HK-2 (cell line): ENCODE data around the gene ADGRV1.
"Not testable (repeated sequence)": the region's sequence is repeated elsewhere in the genome, so short reads cannot be mapped to it uniquely, and the experiment has no call there.

Source experiments
- DNase-seq: peaks from one replicate; pipeline ENCODE4 v3.0.0-alpha.2; 2018; ENCODE audit not compliant: unreplicated experiment

Gene ADGRV1

GRCh38 chr5:90549729-90550275, 8.8 kb upstream of the ADGRV1 start:
- DNase-seq: no peak

GRCh38 chr5:90550963-90551362, 7.6 kb upstream of the ADGRV1 start:
- DNase-seq: no peak

GRCh38 chr5:90551376-90551775, 7.2 kb upstream of the ADGRV1 start:
- no peak for DNase-seq

GRCh38 chr5:90553711-90554110, 4.9 kb upstream of the ADGRV1 start:
- DNase-seq: no peak

DNA sequence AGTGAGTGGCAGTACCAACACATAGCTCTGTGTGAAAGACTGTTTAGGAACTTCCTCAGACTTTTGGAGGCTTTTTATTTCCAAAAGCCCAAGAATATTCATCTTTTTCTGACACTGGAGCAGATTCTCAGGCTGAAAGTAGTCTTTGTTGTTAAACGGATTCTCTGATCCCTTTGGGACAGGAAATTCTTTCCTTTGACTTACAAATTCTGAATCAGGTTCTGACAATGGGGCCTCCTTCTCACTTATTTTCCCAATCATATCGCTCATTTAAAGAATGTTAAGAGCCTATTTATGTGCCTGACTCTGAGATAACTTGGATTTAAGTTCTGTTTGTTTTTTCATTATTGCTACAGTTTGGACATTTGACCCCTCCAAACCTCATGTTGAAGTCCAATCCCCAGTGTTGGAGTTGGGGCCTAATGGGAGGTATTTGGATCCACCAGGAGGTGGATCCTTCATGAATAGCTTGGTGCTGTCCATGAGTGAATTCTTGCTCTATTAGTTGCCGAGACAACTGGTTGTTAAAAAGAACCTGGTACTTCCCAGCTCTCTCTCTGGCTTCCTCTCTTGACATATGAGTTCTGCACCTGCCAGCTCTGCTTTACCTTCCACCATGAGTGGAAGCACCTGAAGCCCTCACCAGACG, 4.1 kb upstream of the ADGRV1 start:
- DNase-seq: no peak

DNA sequence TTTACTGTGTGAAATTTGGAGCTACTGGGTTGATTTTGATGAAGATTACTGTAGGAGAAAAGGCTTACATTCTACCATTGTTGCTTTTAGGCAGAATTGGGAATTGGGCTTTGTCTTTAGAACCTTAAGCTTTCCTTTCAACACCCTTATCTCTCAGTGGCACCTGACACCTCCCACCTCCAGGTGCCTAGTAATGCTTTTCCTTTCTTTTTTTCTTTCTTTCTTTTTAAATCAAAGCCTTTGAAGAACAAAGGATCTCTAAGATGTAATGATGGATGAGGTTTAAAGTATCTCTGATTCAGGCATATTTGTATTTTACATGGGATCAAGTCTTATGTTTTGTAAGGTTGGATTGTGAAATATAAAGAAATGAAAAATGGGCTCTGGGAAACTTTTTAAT, 2.9 kb upstream of the ADGRV1 start:
- DNase-seq: no peak

- no peak for DNase-seq
These were observed 1.2 kb upstream of the ADGRV1 start for GRCh38 chr5:90557391-90557790.

DNA sequence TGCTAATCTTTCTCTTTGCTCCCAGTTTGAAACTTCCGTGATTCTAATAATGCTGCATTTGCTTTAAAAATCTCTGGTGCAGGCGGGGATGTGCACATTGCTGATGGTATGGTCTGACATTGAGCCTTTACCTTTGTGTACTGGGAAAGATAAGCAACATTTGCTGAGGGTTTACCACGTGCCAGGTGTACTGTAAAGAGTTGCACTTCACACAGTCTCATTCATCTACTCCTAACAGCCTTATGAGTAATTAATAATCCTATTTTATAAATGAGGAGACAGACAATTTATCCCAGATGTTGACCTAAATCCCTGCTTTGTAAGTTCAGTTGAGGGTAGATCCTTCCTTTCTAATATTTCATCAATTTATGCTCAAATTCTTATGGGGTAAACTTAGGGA, 726 bp upstream of the ADGRV1 start:
- DNase-seq: no peak

DNA sequence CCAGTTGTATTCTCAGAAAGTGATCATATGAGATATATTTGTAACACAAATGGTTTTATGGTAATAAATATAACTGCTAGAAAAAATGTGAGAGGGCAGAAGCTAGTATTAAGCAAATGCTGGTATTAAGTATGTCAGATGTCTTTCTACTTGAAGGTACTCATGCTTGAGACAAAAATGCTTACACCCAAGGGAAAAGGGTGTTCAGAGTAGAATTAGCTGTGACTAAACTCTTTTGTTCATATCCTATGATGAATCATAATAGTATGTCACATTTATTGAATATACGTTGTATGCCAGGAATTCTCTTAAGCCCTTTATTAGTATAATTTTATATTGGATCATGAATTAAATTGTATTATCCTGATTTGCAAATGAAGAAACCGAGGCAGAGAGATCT, 2.2 kb downstream of the ADGRV1 start:
- no peak for DNase-seq

- DNase-seq: no peak
These were observed 3.2 kb downstream of the ADGRV1 start for GRCh38 chr5:90561766-90562165.

GRCh38 chr5:90562341-90562740, 3.7 kb downstream of the ADGRV1 start:
- no peak for DNase-seq

GRCh38 chr5:90563108-90563507, 4.5 kb downstream of the ADGRV1 start:
- DNase-seq: no peak

DNA sequence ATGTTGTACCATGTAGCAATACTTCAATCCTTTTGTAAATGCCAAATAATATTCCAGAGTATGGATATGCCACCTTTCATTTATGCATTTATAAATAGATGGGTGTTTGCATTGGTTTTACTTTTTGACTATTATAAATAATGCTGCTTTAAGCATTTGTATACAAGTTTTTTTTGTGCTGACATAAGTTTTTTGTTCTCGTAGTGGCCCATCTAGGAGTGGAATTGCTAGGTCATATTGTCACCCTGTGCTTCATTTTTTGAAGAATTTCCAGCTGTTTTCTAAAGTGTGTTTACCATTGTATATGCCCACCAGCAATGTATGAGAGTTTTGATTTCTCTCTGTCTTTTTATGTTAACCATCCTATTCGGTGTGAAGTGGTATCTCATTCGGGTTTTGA, 6.9 kb downstream of the ADGRV1 start:
- no peak for DNase-seq

DNA sequence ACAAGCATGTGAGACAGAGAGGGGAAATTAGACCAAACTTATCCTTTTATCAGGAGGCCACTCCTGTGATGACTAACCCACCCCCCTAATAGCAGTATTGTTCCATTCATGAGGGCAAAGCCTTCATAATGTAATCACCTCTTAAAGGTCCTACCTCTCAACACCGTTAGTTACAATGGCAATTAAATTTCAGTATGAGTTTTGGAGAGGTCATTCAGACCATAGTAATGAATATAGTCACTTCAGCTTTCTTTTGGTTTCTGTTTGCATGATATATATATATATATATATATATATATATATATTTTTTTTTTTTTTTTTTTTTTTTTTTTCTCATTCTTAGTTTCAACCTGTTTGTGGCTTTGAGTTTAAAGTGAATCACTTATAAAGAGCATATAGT, 10.5 kb downstream of the ADGRV1 start:
- DNase-seq: no peak

- DNase-seq: no peak
These were observed 11.4 kb downstream of the ADGRV1 start for GRCh38 chr5:90570034-90570433.

- no peak for DNase-seq
These were observed 12.7 kb downstream of the ADGRV1 start for GRCh38 chr5:90571147-90571773.

- no peak for DNase-seq
These were observed 17.1 kb downstream of the ADGRV1 start for GRCh38 chr5:90575712-90576111.

DNA sequence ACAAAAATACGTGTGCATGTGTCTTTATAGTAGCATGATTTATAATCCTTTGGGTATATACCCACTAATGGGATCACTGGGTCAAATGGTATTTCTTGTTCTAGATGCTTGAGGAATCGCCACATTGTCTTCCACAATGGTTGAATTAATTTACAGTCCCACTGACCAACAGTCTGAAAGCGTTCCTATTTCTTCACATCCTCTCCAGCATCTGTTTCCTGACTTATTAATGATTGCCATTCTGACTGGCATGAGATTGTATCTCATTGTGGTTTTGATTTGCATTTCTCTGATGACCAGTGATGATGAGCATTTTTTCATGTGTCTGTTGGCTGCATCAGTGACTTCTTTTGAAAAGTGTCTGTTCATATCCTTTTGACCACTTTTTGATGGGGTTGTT, 18.0 kb downstream of the ADGRV1 start:
- DNase-seq: not testable (repeated sequence)

GRCh38 chr5:90579905-90580304, 21.3 kb downstream of the ADGRV1 start:
- DNase-seq: not testable (repeated sequence)

- DNase-seq: no peak
These were observed 23.4 kb downstream of the ADGRV1 start for GRCh38 chr5:90581956-90582355.

- no peak for DNase-seq
These were observed 26.9 kb downstream of the ADGRV1 start for GRCh38 chr5:90585337-90585986.

DNA sequence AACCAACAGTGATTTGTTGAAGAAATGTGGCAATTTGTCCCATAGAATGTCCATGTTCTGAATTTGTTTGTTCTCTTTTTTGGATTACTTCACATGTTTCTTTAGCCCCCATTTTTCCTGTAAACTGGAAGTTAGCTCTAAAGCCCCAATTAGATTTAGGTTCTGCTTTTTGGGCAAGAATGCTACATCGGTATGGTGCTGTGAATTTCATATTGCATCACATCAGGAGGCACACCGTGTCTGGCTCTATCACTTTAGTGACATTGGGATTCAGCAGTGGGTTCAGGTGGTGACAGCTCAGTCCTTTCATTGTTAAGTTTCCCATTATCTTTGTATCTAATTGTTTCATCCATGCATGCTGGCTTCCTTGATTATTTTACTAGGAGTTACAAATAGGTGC, 27.9 kb downstream of the ADGRV1 start:
- no peak for DNase-seq

GRCh38 chr5:90590170-90590569, 31.6 kb downstream of the ADGRV1 start:
- no peak for DNase-seq
